GM13977 (cell line): ENCODE results near the gene MOXD1.

Source experiments
- DNase-seq: peaks from one replicate; pipeline ENCODE4 v3.0.0; 2012; ENCODE audit warnings: low spot score
- CTCF ChIP-seq: IDR thresholded peaks from 2 replicates; pipeline ENCODE4 v1.5.1; 2012; ENCODE audit warnings: mild to moderate bottlenecking, control low read depth; ENCODE audit not compliant: insufficient read depth; ENCODE audit errors: extremely low read depth, missing control alignments
- in situ Hi-C: fragments of 300-500 bp; cut with MboI; formaldehyde crosslinking; loops from one replicate; pipeline ENCODE4 v1.12.0; 2022; ENCODE audit warnings: low sequenced_read_pairs, low pct_unique_long_range_greater_than_20kb, mixed read lengths, inconsistent platforms; ENCODE audit not compliant: unreplicated experiment

Gene MOXD1

DNA sequence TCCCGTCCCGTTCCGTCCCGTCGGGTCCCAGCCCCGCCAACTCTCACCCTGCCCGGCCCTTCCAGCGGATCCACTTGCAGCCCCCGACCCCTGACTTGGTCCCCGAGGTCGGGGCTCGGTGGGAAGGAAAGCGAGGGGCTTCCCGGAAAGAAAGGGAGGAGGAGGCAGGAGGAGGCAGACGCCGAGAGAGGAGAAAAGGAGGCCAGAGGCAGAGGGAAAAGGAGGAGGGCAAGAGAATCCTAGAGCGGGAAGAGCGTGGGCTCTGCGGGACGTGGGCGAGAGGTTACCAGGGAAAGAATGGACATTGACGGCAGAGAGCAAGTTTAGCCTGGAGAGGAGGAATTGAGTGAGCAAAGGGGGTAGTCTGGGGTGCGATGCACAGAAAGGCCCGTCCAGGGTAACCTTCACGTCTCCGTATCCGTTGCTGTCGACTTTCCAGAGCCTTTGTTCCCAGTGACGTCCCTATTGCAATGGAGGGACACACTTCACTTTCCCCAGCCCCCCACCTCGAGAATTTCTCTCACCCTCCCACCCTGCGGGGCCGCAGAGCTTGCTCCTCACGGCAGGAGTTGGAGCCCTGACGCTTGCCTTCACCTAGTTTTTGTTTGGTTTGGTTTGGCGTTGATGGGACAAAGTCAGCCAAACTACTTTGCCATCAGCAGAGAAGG is 477 bp upstream of the MOXD1 start:
- in situ Hi-C loops = no loop called here
- DNase-seq = no peak
- TF ChIP-seq CTCF = no peak

DNA sequence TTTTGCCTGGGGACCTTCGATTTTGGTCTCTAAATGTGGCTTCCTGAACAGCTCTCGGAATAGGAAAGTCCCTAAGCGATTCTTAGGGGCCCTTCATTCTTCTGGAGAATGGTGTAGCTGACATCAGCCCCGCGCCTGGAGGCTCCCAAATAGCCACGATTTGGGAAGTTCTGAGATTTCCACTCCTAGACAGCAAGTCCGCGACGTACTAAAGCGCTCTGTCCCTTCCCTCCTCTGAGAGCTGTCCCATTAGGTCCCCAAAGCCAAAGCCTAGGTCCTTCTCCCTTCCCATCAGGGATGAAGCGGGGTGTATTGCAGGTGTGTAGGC is 756 bp downstream of the MOXD1 start:
- TF ChIP-seq CTCF = no peak
- in situ Hi-C loops = no loop called here
- no peak for DNase-seq

- in situ Hi-C loops = no loop called here
- no peak for TF ChIP-seq CTCF
- DNase-seq = no peak
Measured at GRCh38 chr6:132399376-132400074, 1.8 kb downstream of the MOXD1 start.

DNA sequence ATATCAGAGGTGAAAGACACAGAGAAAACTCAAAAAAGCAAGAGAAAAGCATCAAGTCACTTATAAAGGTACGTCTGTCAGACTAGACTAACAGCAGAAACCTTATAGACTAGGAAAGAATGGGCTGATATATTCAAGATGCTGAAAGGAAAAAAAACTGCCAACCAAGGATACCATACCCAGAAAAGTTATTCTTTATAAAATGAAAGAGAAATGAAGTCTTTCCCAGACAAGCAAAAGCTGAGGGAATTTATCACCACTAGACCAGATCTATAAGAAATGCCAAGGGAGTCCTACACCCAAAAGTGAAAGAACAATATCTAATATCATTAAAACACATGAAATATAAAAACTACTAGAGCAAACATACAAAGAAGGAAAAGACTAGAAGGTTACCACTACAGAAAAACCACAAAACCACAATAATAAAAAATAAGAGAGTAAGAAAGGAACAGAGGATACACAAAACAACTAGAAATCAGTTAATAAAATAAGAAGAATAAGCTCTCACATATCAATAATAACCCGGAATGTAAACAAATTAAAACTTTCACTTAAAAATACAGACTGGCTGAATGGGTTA is 6.2 kb downstream of the MOXD1 start:
- DNase-seq = no peak
- in situ Hi-C loops = no loop called here
- TF ChIP-seq CTCF = no peak

DNA sequence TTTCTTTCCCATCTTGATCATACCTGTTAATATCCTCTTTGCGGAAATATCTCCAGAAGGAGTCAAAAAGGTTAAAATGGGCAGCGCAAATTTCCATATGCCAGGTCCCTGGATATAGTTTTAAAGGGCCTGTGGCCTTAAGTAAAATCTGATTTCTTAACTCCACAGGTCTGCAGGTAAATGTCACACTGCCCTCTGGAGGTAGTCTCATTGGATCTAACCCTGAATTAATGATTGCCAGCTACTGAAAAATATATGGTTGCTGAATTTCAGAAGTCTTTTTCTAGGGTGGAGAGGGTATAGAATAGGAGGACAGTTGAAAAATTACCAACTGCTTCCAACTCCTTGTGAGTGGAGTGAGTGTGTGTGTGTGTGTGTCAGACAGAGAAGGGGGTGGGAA is 8.5 kb downstream of the MOXD1 start:
- TF ChIP-seq CTCF = peak; percentile 45
- no peak for DNase-seq
- in situ Hi-C loops = no loop called here

DNA sequence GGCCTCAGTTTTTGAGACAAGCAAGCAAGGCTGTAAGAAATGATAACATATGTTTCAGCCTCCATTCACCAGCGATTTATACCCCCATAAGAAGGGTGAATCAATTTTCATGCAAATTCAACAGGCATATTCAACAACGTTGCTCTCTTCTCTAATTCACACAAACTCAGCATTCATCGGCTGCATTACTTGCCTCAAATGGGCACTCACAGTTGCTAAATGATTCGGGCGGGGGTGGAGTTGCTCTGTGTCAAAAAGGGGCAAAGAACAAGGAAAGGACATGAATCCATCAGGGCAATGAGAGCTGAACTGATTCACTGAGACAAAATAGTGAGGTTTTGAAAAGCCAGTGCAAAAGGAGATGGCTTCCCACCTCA is 9.0 kb downstream of the MOXD1 start:
- in situ Hi-C loops = no loop called here
- no peak for TF ChIP-seq CTCF
- no peak for DNase-seq
